ENCODE data around the gene SPARC.

The SPARC gene

DNA sequence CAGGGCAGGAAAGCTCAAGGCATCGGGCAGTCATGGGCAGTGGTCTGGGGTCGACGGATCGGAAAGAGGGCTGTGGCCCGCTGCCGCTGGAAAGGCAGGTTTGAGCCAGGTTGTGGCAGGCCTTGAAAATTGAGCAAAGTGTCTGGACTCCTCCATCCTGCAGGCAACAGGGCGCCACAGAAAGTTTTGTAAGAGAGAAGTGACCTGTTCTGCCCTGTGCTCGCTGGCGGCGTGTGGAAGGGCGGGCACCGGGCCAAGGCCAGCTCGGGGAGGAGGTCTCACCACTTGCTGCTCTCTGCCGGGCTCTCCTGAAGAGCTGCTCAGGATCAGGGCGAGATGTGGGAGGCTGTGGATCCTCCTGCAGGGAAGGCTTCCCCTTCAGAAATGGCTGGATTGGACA, 54.2 kb downstream of the SPARC start:
- no peak overlapping the region for H3K9ac ChIP-seq (ENCODE audit: low read length)
- DNase-seq (ENCODE audit: low read depth) = no peak
- H3K36me3 ChIP-seq (ENCODE audit: control insufficient read depth, insufficient read depth, low read length, severe bottlenecking) = no peaks in the 10 kb centered on the region
- peaks cover 16% of the 10 kb centered on the region for H3K4me1 ChIP-seq (ENCODE audit: control insufficient read depth, insufficient read depth, low read length)
- no peaks in the 10 kb centered on the region for H3K9me3 ChIP-seq (ENCODE audit: control insufficient read depth, low read length)
- H3K27me3 ChIP-seq (replicated peaks; ENCODE audit: control insufficient read depth, insufficient read depth, low read length) = peaks cover 21% of the 10 kb centered on the region
- no peak overlapping the region for H3K4me3 ChIP-seq (ENCODE audit: low read length)

DNA sequence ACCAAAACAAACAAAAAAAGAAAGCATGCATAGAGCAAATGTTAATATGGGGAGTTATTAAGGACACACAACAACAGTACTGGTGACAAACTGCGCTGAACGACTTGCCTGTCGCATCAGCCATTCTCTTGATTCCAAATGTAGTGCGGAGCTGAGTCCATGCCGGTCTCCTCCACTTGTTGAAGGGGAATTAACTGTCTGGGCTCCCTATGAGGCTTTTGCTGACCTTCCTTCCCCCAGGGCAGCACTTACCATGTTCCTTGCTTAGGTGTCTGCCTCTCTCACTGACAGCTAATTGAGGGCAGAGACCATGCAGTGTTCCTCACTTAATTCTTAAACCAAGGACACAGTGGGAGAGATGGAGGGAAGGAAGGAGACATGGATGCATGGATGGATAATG, 54.8 kb downstream of the SPARC start:
- Histone ChIP-seq H3K4me1 (ENCODE audit: control insufficient read depth, insufficient read depth, low read length) (peaks cover 17% of the 10 kb centered on the region), H3K9me3 (ENCODE audit: control insufficient read depth, low read length) (no peaks in the 10 kb centered on the region), H3K4me3 (ENCODE audit: low read length) (no peak overlapping the region), H3K36me3 (ENCODE audit: control insufficient read depth, insufficient read depth, low read length, severe bottlenecking) (no peaks in the 10 kb centered on the region), H3K9ac (ENCODE audit: low read length) (no peak overlapping the region), H3K27me3 (replicated peaks; ENCODE audit: control insufficient read depth, insufficient read depth, low read length) (peaks cover 17% of the 10 kb centered on the region)
- DNase-seq (ENCODE audit: low read depth) = no peak

DNA sequence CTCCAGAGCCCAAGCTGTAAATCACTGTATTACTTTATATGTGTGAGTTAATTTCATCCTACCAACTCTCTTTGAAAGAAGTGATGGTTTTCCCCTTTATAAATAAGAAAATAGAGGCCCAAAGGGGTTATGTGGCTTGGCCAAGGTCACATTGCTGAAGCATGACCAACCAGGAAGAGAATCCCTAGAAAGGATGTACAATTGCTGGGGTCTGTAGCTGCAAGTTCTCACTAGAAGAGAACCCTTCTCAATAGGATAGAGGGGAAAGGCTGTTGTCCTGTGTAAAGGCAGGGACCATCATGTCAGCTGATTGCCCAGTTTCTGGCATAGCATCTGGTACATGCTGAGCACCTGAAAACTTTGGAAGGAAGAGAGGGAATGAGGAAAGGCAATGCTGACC, 56.6 kb downstream of the SPARC start:
- H3K27me3 ChIP-seq (replicated peaks; ENCODE audit: control insufficient read depth, insufficient read depth, low read length) = peaks cover 10% of the 10 kb centered on the region
- DNase-seq (ENCODE audit: low read depth) = no peak
- peaks cover 20% of the 10 kb centered on the region for H3K4me1 ChIP-seq (ENCODE audit: control insufficient read depth, insufficient read depth, low read length)

DNA sequence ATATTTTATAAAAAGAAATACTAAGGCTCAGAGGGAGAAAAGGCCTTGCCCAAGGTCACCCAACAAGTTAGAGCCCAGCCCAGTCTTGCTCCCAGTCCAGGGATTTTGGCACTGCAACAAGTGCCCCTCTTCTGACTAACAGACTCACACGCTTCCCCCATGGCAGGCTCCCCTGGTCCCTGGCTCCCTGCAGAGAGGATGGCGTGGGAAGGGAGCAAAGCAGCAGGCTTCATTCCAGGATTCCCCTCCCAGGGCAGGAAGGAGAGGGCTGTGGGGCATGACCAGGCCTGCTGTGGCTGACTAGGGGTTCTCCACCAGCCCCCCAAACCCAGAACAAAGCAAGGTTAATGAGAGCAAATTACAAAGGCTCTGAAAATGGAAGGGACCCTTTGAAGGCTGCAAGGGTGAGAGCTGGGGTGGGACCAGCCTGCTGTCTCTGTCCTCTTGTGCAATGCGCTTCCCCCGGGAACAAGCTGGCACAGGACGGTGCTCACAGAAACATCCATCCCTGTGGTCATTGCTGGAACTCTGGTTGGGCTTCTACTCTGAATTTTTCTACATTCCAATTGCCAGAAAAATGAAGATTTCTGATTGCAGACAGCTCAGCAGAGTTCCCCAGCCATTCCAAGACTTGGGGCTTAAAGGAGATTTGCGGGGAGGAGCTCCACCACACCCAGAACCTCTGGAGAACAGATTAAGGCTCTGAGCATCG, 58.4 kb downstream of the SPARC start:
- peaks cover under 1% of the 10 kb centered on the region for H3K27me3 ChIP-seq (replicated peaks; ENCODE audit: control insufficient read depth, insufficient read depth, low read length)
- H3K4me1 ChIP-seq (ENCODE audit: control insufficient read depth, insufficient read depth, low read length) = peaks cover 36% of the 10 kb centered on the region
- H3K9ac ChIP-seq (ENCODE audit: low read length) = no peak overlapping the region
- H3K4me3 ChIP-seq (ENCODE audit: low read length) = no peak overlapping the region
- H3K9me3 ChIP-seq (ENCODE audit: control insufficient read depth, low read length) = no peaks in the 10 kb centered on the region
- no peaks in the 10 kb centered on the region for H3K36me3 ChIP-seq (ENCODE audit: control insufficient read depth, insufficient read depth, low read length, severe bottlenecking)
- DNase-seq (ENCODE audit: low read depth) = peak; percentile 75

More for the DNA sequence above, 56.6 kb downstream of the SPARC start:
- no peaks in the 10 kb centered on the region for H3K36me3 ChIP-seq (ENCODE audit: control insufficient read depth, insufficient read depth, low read length, severe bottlenecking)
- H3K4me3 ChIP-seq (ENCODE audit: low read length) = no peak overlapping the region
- H3K9ac ChIP-seq (ENCODE audit: low read length) = no peak overlapping the region
- H3K9me3 ChIP-seq (ENCODE audit: control insufficient read depth, low read length) = no peaks in the 10 kb centered on the region

DNA sequence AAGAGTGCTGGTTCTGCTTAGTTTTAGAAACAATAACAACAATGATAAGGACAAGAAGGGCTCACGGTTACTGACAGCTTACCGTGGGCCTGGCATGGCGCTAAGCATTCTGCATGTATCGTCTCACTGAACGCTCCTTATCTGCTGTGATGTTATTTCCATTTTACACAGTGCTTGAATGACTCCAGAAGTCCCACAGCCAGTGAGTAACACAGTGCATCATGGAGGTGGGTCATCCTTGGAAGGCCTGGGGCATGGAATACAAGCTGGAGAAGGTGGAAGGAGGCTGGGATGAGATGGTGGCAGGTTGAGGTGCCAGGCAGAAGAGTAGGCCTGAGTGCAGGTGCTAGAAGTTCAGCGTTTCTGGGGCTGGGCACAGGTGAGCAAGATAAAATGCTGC, 59.1 kb downstream of the SPARC start:
- peaks cover 41% of the 10 kb centered on the region for H3K4me1 ChIP-seq (ENCODE audit: control insufficient read depth, insufficient read depth, low read length)
- H3K27me3 ChIP-seq (replicated peaks; ENCODE audit: control insufficient read depth, insufficient read depth, low read length) = no peaks in the 10 kb centered on the region
- H3K9ac ChIP-seq (ENCODE audit: low read length) = no peak overlapping the region
- H3K4me3 ChIP-seq (ENCODE audit: low read length) = no peak overlapping the region
- no peaks in the 10 kb centered on the region for H3K9me3 ChIP-seq (ENCODE audit: control insufficient read depth, low read length)
- no peak for DNase-seq (ENCODE audit: low read depth)
- no peaks in the 10 kb centered on the region for H3K36me3 ChIP-seq (ENCODE audit: control insufficient read depth, insufficient read depth, low read length, severe bottlenecking)

DNA sequence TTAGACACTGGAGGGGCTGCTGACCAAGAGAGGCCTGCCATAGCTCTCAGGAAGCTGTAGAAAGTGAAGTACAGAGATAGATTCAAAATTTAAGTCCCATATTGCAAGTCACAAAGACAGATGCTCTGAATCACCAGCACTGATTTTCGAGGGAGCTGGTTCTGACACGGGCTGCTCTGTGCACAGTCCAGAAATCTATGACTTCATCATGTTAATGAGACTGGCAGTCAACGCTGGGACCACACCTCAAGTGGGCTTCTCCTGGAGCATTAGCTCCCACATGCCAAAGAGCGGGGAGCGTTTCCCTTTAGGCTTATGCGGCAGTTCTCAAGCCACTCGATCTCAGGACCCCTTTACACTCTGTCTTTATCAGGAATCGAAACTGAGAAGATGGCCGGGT, 61.4 kb downstream of the SPARC start:
- H3K9me3 ChIP-seq (ENCODE audit: control insufficient read depth, low read length) = no peaks in the 10 kb centered on the region
- no peak overlapping the region for H3K4me3 ChIP-seq (ENCODE audit: low read length)
- H3K4me1 ChIP-seq (ENCODE audit: control insufficient read depth, insufficient read depth, low read length) = peaks cover 47% of the 10 kb centered on the region
- DNase-seq (ENCODE audit: low read depth) = no peak
- H3K36me3 ChIP-seq (ENCODE audit: control insufficient read depth, insufficient read depth, low read length, severe bottlenecking) = no peaks in the 10 kb centered on the region
- no peak overlapping the region for H3K9ac ChIP-seq (ENCODE audit: low read length)
- peaks cover 10% of the 10 kb centered on the region for H3K27me3 ChIP-seq (replicated peaks; ENCODE audit: control insufficient read depth, insufficient read depth, low read length)

DNA sequence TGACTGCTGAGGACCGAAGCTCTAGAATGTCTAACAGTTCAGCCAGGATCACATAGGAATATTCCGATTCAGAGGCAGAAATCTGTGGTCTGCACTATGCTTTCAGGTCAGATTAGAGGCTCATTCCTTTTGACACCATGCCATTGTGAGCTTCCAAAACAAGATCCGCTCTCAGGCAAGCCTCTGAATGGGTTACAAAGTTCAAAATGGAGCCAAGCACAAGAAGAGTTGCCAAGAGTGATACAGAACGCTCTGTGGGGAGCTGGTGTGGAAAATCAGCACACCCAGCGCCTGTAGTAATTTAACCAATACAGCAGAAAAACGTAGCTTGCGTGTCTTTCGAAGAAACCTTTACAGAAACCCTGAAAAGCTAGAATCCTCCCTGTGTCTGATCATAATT, 62.2 kb downstream of the SPARC start:
- peaks cover 51% of the 10 kb centered on the region for H3K4me1 ChIP-seq (ENCODE audit: control insufficient read depth, insufficient read depth, low read length)
- DNase-seq (ENCODE audit: low read depth) = no peak
- H3K9ac ChIP-seq (ENCODE audit: low read length) = peak overlapping the region; percentile 52
- H3K36me3 ChIP-seq (ENCODE audit: control insufficient read depth, insufficient read depth, low read length, severe bottlenecking) = no peaks in the 10 kb centered on the region
- peaks cover 17% of the 10 kb centered on the region for H3K27me3 ChIP-seq (replicated peaks; ENCODE audit: control insufficient read depth, insufficient read depth, low read length)
- peak overlapping the region; percentile 69 for H3K4me3 ChIP-seq (ENCODE audit: low read length)
- H3K9me3 ChIP-seq (ENCODE audit: control insufficient read depth, low read length) = no peaks in the 10 kb centered on the region

DNA sequence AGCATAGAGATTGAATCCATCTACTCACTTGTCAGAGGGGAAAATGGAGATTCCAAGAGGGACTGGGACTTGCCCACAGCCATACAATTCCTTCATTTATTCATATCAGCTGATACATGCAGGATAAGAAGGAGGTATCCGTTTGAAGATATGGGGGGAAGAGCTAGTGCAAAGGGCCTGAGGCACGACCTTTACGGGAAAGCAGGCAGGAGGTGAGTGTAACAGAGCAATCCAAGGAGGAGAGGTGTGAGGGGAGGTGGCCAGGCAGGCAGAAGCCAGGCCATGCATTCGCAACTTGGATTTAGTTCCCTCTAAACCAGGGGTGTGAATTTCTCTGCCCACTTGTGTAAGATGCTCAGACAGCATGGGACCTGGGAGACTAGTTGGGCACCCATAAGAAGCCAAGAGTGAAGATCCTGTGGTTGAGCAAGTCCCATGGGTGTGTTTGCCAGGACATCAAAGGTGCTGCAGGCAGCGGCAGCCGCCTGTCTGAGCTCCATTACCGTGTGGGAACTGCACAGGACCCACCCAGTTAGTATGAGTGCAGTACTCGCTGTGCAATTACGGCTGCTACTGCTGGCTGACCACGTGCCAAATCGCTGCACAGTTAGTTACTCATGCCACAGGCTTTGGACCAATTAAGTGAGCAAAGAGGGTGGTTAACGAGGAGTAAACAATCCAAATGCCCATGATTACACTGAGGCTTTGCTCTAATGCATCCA, 64.2 kb downstream of the SPARC start:
- H3K36me3 ChIP-seq (ENCODE audit: control insufficient read depth, insufficient read depth, low read length, severe bottlenecking) = no peaks in the 10 kb centered on the region
- no peak for DNase-seq (ENCODE audit: low read depth)
- H3K9me3 ChIP-seq (ENCODE audit: control insufficient read depth, low read length) = peaks cover 7% of the 10 kb centered on the region
- no peak overlapping the region for H3K9ac ChIP-seq (ENCODE audit: low read length)
- H3K4me1 ChIP-seq (ENCODE audit: control insufficient read depth, insufficient read depth, low read length) = peaks cover 41% of the 10 kb centered on the region
- H3K27me3 ChIP-seq (replicated peaks; ENCODE audit: control insufficient read depth, insufficient read depth, low read length) = peaks cover 17% of the 10 kb centered on the region
- no peak overlapping the region for H3K4me3 ChIP-seq (ENCODE audit: low read length)

DNA sequence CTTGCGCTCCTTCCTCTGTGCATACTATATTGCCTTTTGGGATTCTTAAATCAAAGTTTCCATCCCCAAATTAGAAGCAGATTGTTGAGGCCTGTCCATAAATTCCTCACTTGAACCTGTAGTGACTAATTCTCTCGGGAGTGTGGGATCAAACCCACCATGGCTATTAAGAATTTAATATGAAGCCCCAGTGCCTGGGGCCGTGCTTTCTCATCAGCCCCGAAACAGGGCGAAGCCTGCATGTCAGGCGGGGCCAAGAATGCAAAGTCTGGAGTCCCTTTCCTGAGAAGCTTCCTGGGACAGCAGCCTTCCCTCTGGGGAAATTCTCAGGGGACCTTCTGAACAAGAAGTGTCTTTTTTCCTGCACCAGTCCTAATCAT, 66.3 kb downstream of the SPARC start:
- Histone ChIP-seq H3K36me3 (ENCODE audit: control insufficient read depth, insufficient read depth, low read length, severe bottlenecking) (no peaks in the 10 kb centered on the region), H3K4me1 (ENCODE audit: control insufficient read depth, insufficient read depth, low read length) (peaks cover 40% of the 10 kb centered on the region), H3K4me3 (ENCODE audit: low read length) (no peak overlapping the region), H3K9ac (ENCODE audit: low read length) (no peak overlapping the region), H3K27me3 (replicated peaks; ENCODE audit: control insufficient read depth, insufficient read depth, low read length) (peaks cover 28% of the 10 kb centered on the region), H3K9me3 (ENCODE audit: control insufficient read depth, low read length) (peaks cover 10% of the 10 kb centered on the region)
- DNase-seq (ENCODE audit: low read depth) = peak; percentile 8

DNA sequence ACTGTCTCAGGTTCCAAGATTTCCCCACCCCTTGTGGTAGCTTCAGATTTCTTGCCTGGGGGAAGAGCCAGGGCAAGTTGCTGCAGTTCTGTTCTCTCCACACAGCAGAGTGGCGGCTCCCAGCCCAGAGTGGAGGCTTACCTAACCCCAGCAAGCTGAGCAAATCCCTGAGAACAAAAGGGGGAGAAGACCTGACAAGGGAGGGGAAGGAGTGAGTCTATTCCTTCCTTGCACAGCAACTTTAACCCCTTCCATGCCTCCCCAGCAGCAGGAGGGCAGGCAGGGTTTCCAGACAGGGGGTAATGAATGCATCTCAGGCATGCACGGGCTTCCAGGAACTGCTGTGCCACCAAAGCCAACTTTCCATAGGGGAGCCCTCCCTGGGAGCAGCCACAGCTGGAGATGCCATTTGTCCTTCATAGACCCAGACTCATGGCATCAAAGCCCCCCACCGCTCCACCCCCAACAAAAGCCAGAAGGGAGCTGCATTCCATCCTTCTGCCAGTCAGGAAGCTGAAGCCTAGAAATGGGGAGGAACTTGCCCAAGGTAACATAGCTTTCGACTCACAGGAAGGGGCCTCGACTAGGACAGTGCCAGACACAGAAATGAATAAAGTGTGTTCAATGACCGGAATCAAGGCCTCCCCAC, 66.8 kb downstream of the SPARC start:
- Histone ChIP-seq H3K4me3 (ENCODE audit: low read length) (no peak overlapping the region), H3K9ac (ENCODE audit: low read length) (no peak overlapping the region), H3K4me1 (ENCODE audit: control insufficient read depth, insufficient read depth, low read length) (peaks cover 35% of the 10 kb centered on the region), H3K9me3 (ENCODE audit: control insufficient read depth, low read length) (peaks cover 10% of the 10 kb centered on the region), H3K36me3 (ENCODE audit: control insufficient read depth, insufficient read depth, low read length, severe bottlenecking) (no peaks in the 10 kb centered on the region), H3K27me3 (replicated peaks; ENCODE audit: control insufficient read depth, insufficient read depth, low read length) (peaks cover 31% of the 10 kb centered on the region)
- DNase-seq (ENCODE audit: low read depth) = peak; percentile 55

DNA sequence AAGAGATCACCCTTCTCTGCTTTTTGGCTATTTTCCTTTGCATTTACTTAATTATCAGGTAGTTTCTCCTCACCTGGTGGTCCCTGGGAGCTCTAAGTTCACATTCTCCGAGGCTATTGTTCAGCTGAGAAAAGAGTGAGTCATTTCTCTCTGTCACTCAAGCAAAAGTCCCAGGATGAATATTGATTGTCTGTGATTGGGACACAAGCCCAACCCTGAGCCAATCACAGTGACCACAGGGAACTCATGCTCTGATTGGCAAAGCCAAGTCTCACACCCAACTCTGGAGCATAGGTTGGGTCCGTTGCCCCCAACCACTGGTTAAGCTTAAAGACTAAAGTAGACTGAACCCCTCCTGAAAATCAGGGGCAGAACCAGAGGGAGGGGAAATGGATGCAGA, 67.8 kb downstream of the SPARC start:
- Histone ChIP-seq H3K9me3 (ENCODE audit: control insufficient read depth, low read length) (peaks cover 10% of the 10 kb centered on the region), H3K9ac (ENCODE audit: low read length) (no peak overlapping the region), H3K4me3 (ENCODE audit: low read length) (no peak overlapping the region), H3K36me3 (ENCODE audit: control insufficient read depth, insufficient read depth, low read length, severe bottlenecking) (no peaks in the 10 kb centered on the region), H3K27me3 (replicated peaks; ENCODE audit: control insufficient read depth, insufficient read depth, low read length) (peaks cover 39% of the 10 kb centered on the region), H3K4me1 (ENCODE audit: control insufficient read depth, insufficient read depth, low read length) (peaks cover 25% of the 10 kb centered on the region)
- DNase-seq (ENCODE audit: low read depth) = no peak

All from adipocyte (in vitro differentiated cells).